ENCODE measurements around the gene CCDC178. TPM values are rescaled to one million over a fixed set of nuclear protein-coding genes. Genes with fewer than 3 reads are reported as not detected.

Gene CCDC178
- total and polyA plus RNA-seq, 2 donors (not counting 3 experiments of a cell fraction or from before 2014, with no cell fraction given): 0.80 to 1.6 TPM

DNA sequence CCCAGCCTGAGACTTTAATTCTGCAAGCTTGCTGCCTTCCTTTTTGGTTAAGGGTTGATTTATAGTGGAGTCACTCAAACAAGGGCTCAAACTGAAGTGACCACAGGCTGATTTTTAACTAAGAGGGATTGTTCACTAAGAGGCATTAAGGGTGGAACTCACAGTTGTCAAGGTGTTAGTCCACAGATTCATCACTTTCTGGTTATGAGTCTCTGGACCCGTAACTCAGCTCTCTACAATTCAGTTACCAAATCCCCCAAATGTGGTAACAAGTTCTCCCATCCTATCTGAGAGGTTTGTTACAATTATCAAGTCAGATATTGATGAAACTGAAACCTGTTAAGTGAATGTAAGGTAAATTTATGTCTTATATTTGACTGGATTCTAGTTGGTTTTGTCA is 481.8 kb downstream of the CCDC178 start:
- no peaks in the 10 kb centered on the region for H3K27me3 ChIP-seq (ENCODE audit: control insufficient read depth in 2 of 2, insufficient read depth in 2 of 2, low read length in 2 of 2)
- intact Hi-C loops (cut with micrococcal nuclease): no loop called here
- H3K9me1 ChIP-seq (replicated peaks; ENCODE audit: control insufficient read depth, extremely low read depth, insufficient read depth, low read length): no peaks in the 10 kb centered on the region
- no peaks in the 10 kb centered on the region for H3K79me2 ChIP-seq (ENCODE audit: control insufficient read depth, insufficient read depth, low read length)
- ChIA-PET CTCF (interaction anchor here (1.1 kb wide), 1 partner anchor 243 kb away, joined by 3 read pairs; no protein-coding TSS in a partner anchor), POLR2A (no interaction called here)
- BruUV-seq (replicated peaks): no TSS peak
- no peaks in the 10 kb centered on the region for H4K20me1 ChIP-seq (replicated peaks; ENCODE audit: control insufficient read depth, extremely low read depth, insufficient read depth, low read length)
- H3K27ac ChIP-seq (ENCODE audit: insufficient read depth, low read depth, low read length): no peak overlapping the region
- no peak overlapping the region for H2AFZ ChIP-seq (ENCODE audit: low read depth, low read length)
- no peak overlapping the region for H3K4me3 ChIP-seq (replicated peaks in 1 of 3; ENCODE audit: insufficient read depth in 1 of 3, low read depth in 1 of 3, low read length in 3 of 3)
- no peaks in the 10 kb centered on the region for H3K9me3 ChIP-seq (replicated peaks; ENCODE audit: control insufficient read depth, insufficient read depth, low read length)
- no peak overlapping the region for H3K4me2 ChIP-seq (ENCODE audit: insufficient read depth, low read length)
- DNase-seq (ENCODE audit: low read depth, low spot score) (no peak), FAIRE-seq (no peak)
- no peaks in the 10 kb centered on the region for H3K36me3 ChIP-seq (ENCODE audit: control insufficient read depth in 2 of 2, extremely low read depth in 1 of 2, insufficient read depth in 2 of 2, low read length in 2 of 2)
- dilution Hi-C loops (cut with MboI; ENCODE audit: extremely low pct_ligation_motif_present, low sequenced_read_pairs): no loop called here
- no peak overlapping the region for H3K9ac ChIP-seq (replicated peaks; ENCODE audit: extremely low read depth, insufficient read depth, low read length)
- TF ChIP-seq EZH2 (IDR thresholded peaks at IDR 0.05; ENCODE audit: borderline replicate concordance, low read depth, low read length, severe bottlenecking): no peak
- no peak for TF ChIP-seq MYC (IDR thresholded peaks at IDR 0.05; ENCODE audit: low read depth, low read length)
- no peak for TF ChIP-seq JUN (IDR thresholded peaks at IDR 0.05; ENCODE audit: borderline replicate concordance, insufficient read depth, insufficient read length, low read depth)
- TF ChIP-seq FOS (IDR thresholded peaks at IDR 0.05; ENCODE audit: borderline replicate concordance, insufficient read depth, low read length): no peak
- TF ChIP-seq, protein P1, sequence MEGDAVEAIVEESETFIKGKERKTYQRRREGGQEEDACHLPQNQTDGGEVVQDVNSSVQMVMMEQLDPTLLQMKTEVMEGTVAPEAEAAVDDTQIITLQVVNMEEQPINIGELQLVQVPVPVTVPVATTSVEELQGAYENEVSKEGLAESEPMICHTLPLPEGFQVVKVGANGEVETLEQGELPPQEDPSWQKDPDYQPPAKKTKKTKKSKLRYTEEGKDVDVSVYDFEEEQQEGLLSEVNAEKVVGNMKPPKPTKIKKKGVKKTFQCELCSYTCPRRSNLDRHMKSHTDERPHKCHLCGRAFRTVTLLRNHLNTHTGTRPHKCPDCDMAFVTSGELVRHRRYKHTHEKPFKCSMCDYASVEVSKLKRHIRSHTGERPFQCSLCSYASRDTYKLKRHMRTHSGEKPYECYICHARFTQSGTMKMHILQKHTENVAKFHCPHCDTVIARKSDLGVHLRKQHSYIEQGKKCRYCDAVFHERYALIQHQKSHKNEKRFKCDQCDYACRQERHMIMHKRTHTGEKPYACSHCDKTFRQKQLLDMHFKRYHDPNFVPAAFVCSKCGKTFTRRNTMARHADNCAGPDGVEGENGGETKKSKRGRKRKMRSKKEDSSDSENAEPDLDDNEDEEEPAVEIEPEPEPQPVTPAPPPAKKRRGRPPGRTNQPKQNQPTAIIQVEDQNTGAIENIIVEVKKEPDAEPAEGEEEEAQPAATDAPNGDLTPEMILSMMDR (IDR thresholded peaks at IDR 0.05; ENCODE audit: extremely low read depth in 1 of 2, insufficient read depth in 1 of 2, low read depth in 1 of 2, low read length in 2 of 2): no peak
- no peak for TF ChIP-seq POLR2AphosphoS5 (IDR thresholded peaks at IDR 0.05; ENCODE audit: insufficient read depth, low read depth, low read length)
- TF ChIP-seq, protein P2, sequence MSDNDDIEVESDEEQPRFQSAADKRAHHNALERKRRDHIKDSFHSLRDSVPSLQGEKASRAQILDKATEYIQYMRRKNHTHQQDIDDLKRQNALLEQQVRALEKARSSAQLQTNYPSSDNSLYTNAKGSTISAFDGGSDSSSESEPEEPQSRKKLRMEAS (IDR thresholded peaks at IDR 0.05; ENCODE audit: insufficient read depth, insufficient read length): no peak
- TF ChIP-seq GATA2 (IDR thresholded peaks at IDR 0.05; ENCODE audit: insufficient read depth, insufficient read length, low read depth, low read length): no peak
- TF ChIP-seq POLR2A (IDR thresholded peaks at IDR 0.05; ENCODE audit: low read depth, low read length): no peak
- no peaks in the 10 kb centered on the region for H3K4me1 ChIP-seq (ENCODE audit: control insufficient read depth, extremely low read depth, insufficient read depth, low read length)
